Daoy (cell line): Measurements from ENCODE around the gene RBM5. TPM values are rescaled to one million over a fixed set of nuclear protein-coding genes. Genes with fewer than 3 reads are reported as not detected.

Experiments used
- DNase-seq: peaks from one replicate; pipeline ENCODE4 v3.0.0-alpha.2; 2015; ENCODE audit warnings: low read depth
- total RNA-seq: library from RNA; depleted of rRNA; stranded (reverse); fragments of >200 nt; shearing (Covaris generic); gene quantifications from 2 replicates; pipeline ENCODE4 v1.2.3, GENCODE V29; 2014; rRNA removed

The RBM5 gene
- total RNA-seq, 1 experiment from 2014 or later: 62.9 TPM

DNA sequence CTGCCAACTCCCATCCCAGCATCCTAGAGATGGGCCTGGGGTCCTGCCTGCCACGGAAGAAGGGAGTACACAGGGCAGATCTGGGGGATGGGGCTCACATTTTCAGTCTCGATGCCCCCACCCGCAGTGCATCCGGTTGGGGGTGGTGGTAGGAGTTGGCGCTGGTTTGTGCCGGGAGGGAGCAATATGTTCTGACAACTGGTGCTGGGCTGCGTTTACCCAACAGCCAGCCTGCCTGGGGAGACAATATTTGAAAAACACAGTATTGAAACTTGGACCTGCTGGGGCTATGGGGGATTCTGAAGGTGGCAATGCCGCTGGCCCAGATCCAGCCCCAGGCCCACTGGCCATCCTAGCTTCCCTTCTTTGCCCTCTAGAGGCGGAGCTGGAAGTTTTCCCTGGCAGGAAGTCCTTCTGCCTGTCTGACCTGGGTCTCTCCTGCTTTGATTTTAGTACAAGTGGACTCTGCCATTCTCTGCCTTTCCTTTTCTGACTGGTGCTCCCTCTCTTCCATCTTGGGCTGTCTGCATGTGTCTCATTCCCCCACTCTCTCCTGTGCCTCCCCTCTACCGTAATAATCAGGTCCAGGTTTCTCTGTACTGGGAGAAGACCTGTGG, 69.9 kb downstream of the RBM5 start:
- no peak for DNase-seq

DNA sequence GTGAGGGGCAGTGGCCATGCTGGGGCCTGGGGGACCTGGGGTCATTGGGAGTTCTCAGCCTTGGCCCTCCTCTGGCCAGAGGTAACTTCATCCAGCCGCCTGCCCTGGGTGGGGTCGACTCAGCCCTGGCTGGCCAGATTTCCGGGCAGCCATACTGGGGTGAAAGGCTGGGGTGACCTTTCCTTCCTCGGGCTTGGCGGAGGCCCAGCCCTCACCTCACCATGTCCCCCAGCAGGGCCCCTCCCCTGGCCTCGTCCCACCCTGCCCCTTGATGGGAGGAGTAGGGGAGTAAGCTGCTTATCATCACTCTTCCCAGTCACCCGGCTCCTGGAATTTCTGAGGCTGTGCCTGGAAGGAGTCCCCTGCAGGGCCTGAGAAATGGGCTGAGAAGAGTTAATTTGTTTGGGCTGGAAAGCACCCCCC, 71.9 kb downstream of the RBM5 start:
- DNase-seq: no peak

DNA sequence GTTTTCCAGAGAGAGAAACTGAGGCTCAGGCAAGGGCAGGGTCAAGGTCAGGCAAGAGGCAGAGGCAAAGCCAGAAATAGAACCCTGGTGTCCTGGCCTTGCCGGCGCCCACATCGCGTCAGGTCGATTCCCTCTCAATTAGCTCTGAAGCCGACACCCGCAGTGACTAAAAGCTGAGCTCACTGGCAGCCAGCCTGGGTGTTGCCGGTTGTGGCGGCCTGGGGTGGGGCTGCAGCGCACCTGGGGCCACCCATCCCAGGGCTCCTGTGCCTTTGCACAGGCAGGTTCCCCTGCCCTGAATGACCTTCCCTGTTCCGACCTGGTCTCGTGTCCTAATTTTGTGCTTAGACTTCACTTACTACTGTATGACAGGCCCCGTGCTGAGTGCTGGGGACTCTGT, 72.6 kb downstream of the RBM5 start:
- DNase-seq: no peak

DNA sequence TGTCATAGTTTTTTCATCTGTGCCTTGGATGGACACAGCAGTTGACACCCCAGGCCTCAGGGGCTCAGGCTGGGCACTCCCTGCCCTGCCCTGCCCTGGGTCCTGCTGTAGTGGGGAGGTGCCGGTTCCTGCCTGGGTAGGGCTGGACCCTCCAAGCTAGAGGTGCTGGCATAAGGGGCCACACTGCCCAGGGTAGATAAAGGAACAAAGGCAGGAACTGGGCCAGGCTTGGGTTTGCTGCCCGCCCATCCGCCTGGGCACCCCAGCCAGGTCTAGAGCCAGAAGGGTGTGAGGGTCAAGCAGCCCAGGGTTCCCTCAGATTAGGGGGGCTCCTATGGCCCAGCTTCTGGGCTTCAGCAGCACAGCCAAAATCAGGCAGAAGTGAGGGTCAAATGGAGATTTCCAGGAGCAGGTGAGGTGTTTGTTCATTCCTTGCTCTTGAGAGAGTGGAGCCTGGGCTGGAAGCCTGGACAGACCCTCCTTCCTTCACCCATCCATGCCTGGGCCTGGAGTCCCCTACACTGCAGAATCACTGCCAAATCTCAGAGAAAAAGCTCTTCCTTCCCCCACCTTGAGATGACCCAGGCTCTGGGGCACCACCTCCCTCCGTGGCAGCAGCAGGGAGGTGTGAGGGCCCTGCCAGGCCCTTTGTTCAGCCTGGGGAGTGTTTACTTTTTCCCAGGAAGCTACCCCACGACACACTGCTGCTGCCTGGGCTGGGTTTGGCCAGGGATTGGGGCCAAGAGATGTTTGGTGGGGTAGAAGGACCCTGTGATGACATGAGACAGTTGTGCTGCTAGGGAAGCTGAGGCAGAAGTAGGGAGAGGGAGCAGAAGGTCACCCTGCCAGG, 73.5 kb downstream of the RBM5 start:
- no peak for DNase-seq

DNA sequence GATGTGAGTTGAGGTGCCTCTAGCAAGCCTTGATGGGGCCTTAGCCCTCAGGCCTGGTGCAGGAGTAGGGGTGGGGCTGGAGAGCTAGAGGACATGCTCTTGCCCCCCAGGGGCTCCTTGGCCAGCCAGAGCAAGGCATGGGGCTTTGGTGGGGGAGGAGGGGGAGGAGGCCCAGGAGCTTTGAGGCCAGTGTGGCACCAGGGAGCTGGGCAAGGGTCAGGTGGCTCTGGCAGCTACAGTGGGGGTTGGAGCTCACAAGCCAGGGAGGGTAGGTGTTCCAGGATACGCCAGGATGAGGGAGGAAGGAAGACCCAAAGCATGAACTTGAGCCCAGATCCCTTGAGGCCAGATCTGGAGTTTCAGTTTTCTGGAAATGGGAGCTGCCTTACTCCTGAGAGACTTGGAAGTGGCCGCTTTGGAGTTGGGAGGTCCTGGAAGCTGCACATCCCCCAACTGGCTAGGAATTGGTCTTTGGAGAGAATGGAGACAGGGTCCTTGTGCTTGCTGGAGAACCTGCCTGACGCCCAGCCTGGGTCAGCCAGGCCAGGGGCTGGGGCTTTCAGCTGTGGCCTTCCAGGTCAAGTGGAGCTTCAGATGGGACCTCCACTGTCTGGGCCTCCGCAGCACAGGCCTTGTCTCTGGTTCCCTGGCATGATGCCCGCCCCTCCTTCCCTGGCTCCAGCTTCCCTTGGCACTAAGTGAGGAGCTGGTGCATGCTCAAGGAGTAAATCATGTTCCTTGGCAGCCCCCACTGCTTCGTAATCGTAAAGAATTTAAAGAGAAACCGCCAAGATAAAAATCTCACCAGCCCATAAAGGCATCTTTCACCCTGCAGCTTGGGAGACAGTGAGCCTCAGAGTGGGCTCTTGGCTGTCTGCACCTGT, 75.1 kb downstream of the RBM5 start:
- DNase-seq: peak; percentile 89

DNA sequence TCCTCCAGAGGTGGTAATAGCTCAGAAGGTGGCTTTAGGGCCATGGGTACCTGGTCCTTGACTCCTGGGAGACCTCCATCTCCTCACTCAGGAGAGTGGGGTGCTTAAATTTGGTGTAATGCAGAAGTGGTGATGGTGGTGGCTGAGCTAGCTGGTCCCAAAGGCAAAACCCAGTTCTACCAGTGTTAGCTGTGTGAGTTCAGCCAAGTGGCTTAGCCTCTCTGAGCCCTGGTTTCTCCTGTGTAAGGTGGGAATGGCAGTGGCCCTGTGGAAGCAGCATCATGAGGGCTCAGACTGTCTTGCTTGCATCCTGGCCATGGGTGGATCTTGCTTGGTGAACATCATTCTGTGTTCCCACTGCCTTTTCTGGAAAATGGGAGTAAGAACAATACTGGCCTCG, 75.8 kb downstream of the RBM5 start:
- DNase-seq: no peak

DNA sequence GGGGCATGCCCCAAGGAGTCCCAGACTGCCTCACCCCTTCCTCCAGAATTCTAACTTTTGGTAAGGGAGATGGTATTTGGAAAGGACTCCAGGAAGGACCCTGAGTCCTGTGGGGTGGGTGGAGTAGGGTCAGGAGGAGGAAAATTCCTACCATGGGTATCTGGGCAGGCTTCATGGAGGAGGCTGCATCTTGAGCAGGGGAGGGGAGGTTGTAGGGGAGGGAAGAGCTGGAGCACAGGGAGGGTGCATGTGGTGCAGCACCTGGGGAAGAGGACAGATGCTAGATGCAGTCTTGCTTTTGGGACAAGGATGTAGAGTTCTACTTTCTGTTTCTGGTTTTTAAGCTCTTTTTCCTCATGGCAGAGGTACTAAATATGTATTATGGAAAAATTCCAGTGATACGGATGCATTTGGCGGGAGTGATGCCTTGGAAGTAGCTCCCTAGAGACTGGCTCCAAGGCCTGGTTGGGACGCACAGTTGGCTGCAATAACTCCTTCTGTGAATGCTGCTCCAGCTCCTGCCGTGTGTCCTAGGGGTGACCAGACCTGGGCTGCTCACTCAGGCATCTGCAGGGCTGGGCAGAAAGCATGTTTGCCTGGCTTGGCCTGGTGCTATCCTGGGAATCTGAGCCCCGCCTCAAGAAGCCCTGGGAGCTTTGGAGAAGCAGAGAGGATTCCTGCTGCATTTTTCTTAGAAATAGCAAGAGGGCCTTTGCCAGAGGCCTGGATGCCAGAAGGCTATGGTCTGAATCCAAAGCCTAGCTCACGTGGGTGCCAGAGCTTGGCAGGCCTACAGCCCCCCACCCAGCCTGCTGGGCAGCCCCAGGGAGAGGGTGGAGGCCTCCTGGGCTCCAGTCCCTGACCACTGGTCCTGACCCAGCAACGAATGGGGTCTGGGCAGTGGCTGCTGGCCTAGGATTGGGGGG, 76.5 kb downstream of the RBM5 start:
- no peak for DNase-seq

DNA sequence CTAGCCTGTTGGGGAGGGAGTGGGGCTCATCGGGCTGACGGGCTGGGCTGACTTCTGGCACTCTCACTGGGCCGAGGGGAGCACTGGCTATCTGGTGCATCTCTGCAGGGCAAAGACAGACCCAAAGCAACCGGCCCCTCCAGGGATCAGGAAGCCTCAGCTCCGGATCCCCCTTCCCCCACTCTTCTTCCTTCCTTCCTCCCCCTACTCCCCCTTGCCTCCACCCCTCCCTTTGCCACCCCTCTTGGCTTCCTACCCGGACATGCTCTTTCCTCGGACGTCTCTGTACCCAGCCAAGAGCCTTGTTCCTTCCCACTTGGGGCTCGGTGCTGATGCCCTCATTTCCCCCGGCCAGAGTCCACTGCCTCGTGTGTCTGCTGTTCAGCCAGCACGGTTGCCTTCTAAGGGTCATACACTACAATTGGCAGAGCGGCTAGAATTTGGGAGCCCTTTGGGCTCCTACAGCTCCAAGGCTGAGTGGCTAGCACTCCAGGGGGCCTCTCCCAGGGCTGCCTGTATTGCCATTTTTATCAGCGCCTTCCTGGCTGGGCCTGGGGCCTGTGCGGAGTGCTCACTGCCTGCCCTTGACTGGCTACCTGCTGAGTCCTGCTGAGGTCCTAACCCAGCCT, 77.3 kb downstream of the RBM5 start:
- no peak for DNase-seq

DNA sequence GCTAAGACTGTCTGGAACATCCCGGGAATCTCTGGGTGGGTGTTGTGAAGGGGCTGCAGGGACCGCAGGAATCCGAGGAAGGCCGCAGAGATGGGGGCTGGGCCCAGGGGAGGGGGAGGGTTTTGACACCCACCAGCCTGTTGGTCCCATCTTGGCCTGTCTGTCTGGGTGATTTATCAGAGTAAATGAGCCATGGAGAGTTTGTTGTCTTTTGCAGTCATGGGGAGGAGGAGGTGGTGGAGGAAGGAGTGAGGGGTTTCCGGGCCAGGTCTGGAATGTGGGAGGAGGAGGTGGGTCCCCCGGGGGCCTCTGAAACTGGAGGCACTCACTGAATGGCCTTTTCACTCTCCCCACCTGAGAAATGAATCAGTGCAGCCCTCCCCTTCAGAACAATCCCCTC, 77.9 kb downstream of the RBM5 start:
- peak; percentile 54 for DNase-seq

DNA sequence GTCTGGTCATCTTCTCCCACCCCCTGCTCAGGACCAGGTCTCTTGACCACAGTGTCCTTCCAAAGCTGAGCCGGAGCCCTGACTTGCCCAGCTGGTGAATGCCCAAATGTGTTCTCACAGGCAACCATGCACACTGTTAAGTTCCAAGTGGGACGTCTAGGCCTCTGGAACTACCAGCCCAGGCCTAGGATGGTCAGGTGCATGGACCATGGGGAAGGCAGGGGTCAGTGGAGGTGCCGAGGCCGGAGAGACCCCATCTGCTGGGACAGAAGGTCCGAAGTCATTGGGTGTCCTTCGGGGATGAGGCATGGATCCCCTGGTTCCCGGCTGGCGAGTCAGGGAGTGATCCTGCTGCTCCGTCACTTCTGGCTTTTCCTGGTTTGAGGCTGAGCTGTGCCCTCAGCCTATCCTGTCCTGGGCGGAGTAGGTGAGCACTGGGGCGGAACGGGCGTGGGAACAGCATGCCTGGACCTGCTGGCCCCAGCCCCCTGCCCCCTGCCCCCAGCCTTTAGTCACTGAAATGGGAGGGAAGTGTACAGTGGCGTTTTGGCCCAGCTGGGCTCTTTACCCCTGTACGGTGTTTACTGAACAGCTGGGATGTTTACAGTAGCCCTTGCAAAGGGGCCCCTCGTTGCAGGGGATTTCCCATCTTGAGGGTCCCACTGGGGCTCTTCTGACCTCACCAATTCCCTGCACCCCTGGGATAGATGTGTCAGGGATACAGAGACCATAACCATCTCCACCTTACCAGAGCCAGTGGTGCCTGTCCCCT, 78.5 kb downstream of the RBM5 start:
- DNase-seq: peak; percentile 55

DNA sequence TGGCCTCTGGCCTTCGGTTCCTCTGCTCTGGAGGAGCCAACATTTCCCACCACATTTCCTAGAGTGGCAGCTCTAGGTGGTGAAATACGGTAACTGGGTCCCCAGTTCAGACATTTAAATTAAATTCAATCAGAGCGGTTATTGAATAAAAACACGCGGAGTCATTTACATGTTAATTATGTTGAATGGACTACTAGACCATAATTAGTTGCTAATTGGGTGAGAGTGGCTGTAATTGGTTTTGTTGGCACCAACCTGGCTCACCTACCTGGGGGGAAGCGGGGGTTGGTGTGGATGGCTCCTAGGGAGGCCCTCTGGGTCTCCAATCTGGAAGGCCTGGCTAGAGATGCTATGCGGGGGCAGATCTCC, 79.1 kb downstream of the RBM5 start:
- DNase-seq: no peak

DNA sequence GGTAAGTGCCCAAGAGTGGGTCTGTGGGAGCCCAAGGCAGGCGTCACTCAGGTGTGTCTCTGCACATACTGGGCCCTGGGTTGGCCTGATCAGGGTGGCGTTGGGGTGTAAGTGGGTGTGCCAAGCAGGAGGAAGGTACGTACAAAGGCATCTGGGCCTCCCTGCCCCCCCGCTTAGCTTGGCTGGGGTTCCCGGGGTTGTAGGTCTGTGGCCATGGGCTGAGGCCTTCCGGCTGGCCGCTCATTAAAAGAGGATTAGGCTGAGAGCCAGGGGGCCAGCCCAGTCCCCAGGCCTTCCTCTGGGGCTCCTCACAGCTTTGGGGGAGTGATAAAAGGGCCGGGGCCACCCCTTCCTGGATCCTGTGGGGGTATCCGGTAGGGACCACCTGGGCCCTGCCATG, 79.7 kb downstream of the RBM5 start:
- no peak for DNase-seq

Other genes with a start within 250 kb of the RBM5 start
- 6.6 and 10.4 TPM in 2 replicates for gene TRAIP, start 232.4 kb upstream of the RBM5 start, total RNA-seq
- 0.34 TPM in 1 of 2 replicates, not detected in the other for gene CAMKV, start 219.0 kb upstream of the RBM5 start, total RNA-seq
- not detected in 2 replicates for gene MST1R, start 185.0 kb upstream of the RBM5 start, total RNA-seq
- gene MON1A, start 159.1 kb upstream of the RBM5 start, total RNA-seq: 7.9 and 14.1 TPM in 2 replicates
- gene RBM6, start 148.8 kb upstream of the RBM5 start, total RNA-seq: 41.7 and 68.2 TPM in 2 replicates
- gene SEMA3F, start 66.4 kb downstream of the RBM5 start, total RNA-seq: 0.51 and 1.4 TPM in 2 replicates
- gene GNAT1, start 102.7 kb downstream of the RBM5 start, total RNA-seq: not detected in 2 replicates
- gene SLC38A3, start 116.4 kb downstream of the RBM5 start, total RNA-seq: not detected in 2 replicates
- 139 and 163 TPM in 2 replicates for gene GNAI2, start 147.3 kb downstream of the RBM5 start, total RNA-seq
- gene SEMA3B, start 180.2 kb downstream of the RBM5 start, total RNA-seq: 2.6 and 5.0 TPM in 2 replicates
- gene LSMEM2, start 190.2 kb downstream of the RBM5 start, total RNA-seq: 1.1 TPM in 1 of 2 replicates, not detected in the other
- gene IFRD2, start 203.5 kb downstream of the RBM5 start, total RNA-seq: 83.4 and 96.4 TPM in 2 replicates
- 2.6 and 3.7 TPM in 2 replicates for gene HYAL3, start 210.5 kb downstream of the RBM5 start, total RNA-seq
- gene NAA80, start 210.5 kb downstream of the RBM5 start, total RNA-seq: 0.95 and 1.9 TPM in 2 replicates
- 0.06 TPM in 1 of 2 replicates, not detected in the other for gene HYAL1, start 214.7 kb downstream of the RBM5 start, total RNA-seq
- 23.5 and 31.0 TPM in 2 replicates for gene HYAL2, start 233.8 kb downstream of the RBM5 start, total RNA-seq
- gene TUSC2, start 239.3 kb downstream of the RBM5 start, total RNA-seq: 44.3 and 51.3 TPM in 2 replicates